Osteoblast (primary cell): Measurements from ENCODE around the gene LMTK2. TPM values are rescaled to one million over a fixed set of nuclear protein-coding genes. Genes with fewer than 3 reads are reported as not detected.

Experiments
- DNase-seq: peaks from one replicate; pipeline ENCODE4 v3.0.0; 2011; ENCODE audit warnings: low spot score, mixed read lengths; ENCODE audit not compliant: insufficient read length; ENCODE audit errors: missing footprints
- H2AFZ ChIP-seq: 2 replicates; pipeline ENCODE4 v1.6.0; 2011; ENCODE audit warnings: mild to moderate bottlenecking, low read length
- H3K27ac ChIP-seq: 2 replicates; pipeline ENCODE4 v1.5.1; 2011; ENCODE audit warnings: mild to moderate bottlenecking, low read depth, low read length, moderate library complexity
- H3K27me3 ChIP-seq: 2 replicates; pipeline ENCODE4 v1.6.0; 2012; ENCODE audit warnings: mild to moderate bottlenecking, control low read depth, inconsistent platforms, low read length, moderate library complexity; ENCODE audit not compliant: insufficient read depth
- H3K36me3 ChIP-seq: 2 replicates; pipeline ENCODE4 v1.5.1; 2011; ENCODE audit warnings: mild to moderate bottlenecking, low read length, control low read depth, moderate library complexity; ENCODE audit not compliant: insufficient read depth
- H3K4me1 ChIP-seq: 2 replicates; pipeline ENCODE4 v1.5.1; 2011; ENCODE audit warnings: mild to moderate bottlenecking, low read length, control low read depth, moderate library complexity; ENCODE audit not compliant: insufficient read depth
- H3K4me2 ChIP-seq: 2 replicates; pipeline ENCODE4 v1.6.0; 2011; ENCODE audit warnings: mild to moderate bottlenecking, low read length; ENCODE audit not compliant: insufficient read depth
- H3K4me3 ChIP-seq: fragments of 200-600 bp; sonication (generic); 3 replicates; pipeline ENCODE4 v1.5.1; 2012; ENCODE audit warnings: mild to moderate bottlenecking, low read length, inconsistent platforms; ENCODE audit not compliant: insufficient read depth
- H3K79me2 ChIP-seq: 2 replicates; pipeline ENCODE4 v1.6.0; 2012; ENCODE audit warnings: mild to moderate bottlenecking, low read length, control low read depth, inconsistent platforms; ENCODE audit not compliant: insufficient read depth
- H3K9me3 ChIP-seq: 2 replicates; pipeline ENCODE4 v1.5.1; 2011; ENCODE audit warnings: low read depth, low read length, control low read depth
- H4K20me1 ChIP-seq: 2 replicates; pipeline ENCODE4 v1.6.0; 2012; ENCODE audit warnings: mild to moderate bottlenecking, low read length, control low read depth; ENCODE audit not compliant: insufficient read depth
- total RNA-seq: library from RNA; depleted of rRNA; stranded (reverse); fragments of >200 nt; gene quantifications from 2 replicates; pipeline ENCODE4 v1.2.3, GENCODE V29; 2012
- TF ChIP-seq, protein P1 (sequence below): IDR thresholded peaks from 2 replicates; pipeline ENCODE4 v1.5.1; 2011; ENCODE audit warnings: mild to moderate bottlenecking, low read depth, low read length, moderate library complexity; ENCODE audit errors: extremely low read depth

LMTK2 gene
- total RNA-seq, 1 donor = 14.1 TPM

GRCh38 chr7:98110249-98111022 lies 3.8 kb downstream of the LMTK2 start:
- Histone ChIP-seq H3K9me3 (no peaks in the 10 kb centered on the region), H4K20me1 (peaks cover 18% of the 10 kb centered on the region), H2AFZ (no peak overlapping the region), H3K27ac (no peak overlapping the region), H3K27me3 (no peaks in the 10 kb centered on the region), H3K4me3 (no peak overlapping the region), H3K79me2 (peaks cover 80% of the 10 kb centered on the region), H3K4me1 (peaks cover 5% of the 10 kb centered on the region), H3K36me3 (no peaks in the 10 kb centered on the region), H3K4me2 (no peak overlapping the region)
- TF ChIP-seq, protein P1, sequence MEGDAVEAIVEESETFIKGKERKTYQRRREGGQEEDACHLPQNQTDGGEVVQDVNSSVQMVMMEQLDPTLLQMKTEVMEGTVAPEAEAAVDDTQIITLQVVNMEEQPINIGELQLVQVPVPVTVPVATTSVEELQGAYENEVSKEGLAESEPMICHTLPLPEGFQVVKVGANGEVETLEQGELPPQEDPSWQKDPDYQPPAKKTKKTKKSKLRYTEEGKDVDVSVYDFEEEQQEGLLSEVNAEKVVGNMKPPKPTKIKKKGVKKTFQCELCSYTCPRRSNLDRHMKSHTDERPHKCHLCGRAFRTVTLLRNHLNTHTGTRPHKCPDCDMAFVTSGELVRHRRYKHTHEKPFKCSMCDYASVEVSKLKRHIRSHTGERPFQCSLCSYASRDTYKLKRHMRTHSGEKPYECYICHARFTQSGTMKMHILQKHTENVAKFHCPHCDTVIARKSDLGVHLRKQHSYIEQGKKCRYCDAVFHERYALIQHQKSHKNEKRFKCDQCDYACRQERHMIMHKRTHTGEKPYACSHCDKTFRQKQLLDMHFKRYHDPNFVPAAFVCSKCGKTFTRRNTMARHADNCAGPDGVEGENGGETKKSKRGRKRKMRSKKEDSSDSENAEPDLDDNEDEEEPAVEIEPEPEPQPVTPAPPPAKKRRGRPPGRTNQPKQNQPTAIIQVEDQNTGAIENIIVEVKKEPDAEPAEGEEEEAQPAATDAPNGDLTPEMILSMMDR = no peak
- DNase-seq = no peak

- no peaks in the 10 kb centered on the region for H3K9me3 ChIP-seq
- H2AFZ ChIP-seq = no peak overlapping the region
- H3K79me2 ChIP-seq = peaks cover 85% of the 10 kb centered on the region
- H3K4me3 ChIP-seq = no peak overlapping the region
- no peaks in the 10 kb centered on the region for H3K27me3 ChIP-seq
- H3K27ac ChIP-seq = no peak overlapping the region
- TF ChIP-seq, protein P1 = no peak
- H3K36me3 ChIP-seq = no peaks in the 10 kb centered on the region
- no peak for DNase-seq
- peaks cover 8% of the 10 kb centered on the region for H3K4me1 ChIP-seq
- no peak overlapping the region for H3K4me2 ChIP-seq
- H4K20me1 ChIP-seq = peaks cover 19% of the 10 kb centered on the region
Observed at GRCh38 chr7:98112077-98112476, 5.4 kb downstream of the LMTK2 start.

GRCh38 chr7:98115746-98116525 lies 9.3 kb downstream of the LMTK2 start:
- Histone ChIP-seq H2AFZ (no peak overlapping the region), H3K27me3 (no peaks in the 10 kb centered on the region), H3K79me2 (peaks cover 55% of the 10 kb centered on the region), H3K9me3 (no peaks in the 10 kb centered on the region), H3K4me1 (peaks cover 13% of the 10 kb centered on the region), H3K36me3 (no peaks in the 10 kb centered on the region), H3K4me3 (no peak overlapping the region), H4K20me1 (peaks cover 13% of the 10 kb centered on the region), H3K4me2 (no peak overlapping the region), H3K27ac (no peak overlapping the region)
- TF ChIP-seq, protein P1 = no peak
- DNase-seq = no peak
